H9 (cell line): ENCODE measurements around the gene HLA-F. TPM values are rescaled to one million over a fixed set of nuclear protein-coding genes. Genes with fewer than 3 reads are reported as not detected.

Experiments used
- DNase-seq: peaks from one replicate; pipeline ENCODE4 v3.0.0-alpha.2; 2017
- H2AFZ ChIP-seq: one replicate; pipeline ENCODE4 v1.6.1; 2013; ENCODE audit warnings: mild to moderate bottlenecking, low read length, control low read depth, moderate library complexity
- H2AK5ac ChIP-seq: 2 replicates; pipeline ENCODE4 v1.6.1; 2013; ENCODE audit warnings: low read length, control low read depth, mixed read lengths; ENCODE audit not compliant: insufficient read length
- H2BK120ac ChIP-seq: one replicate; pipeline ENCODE4 v1.6.1; 2013; ENCODE audit warnings: low read depth, mild to moderate bottlenecking, low read length, control low read depth, inconsistent platforms; ENCODE audit not compliant: poor library complexity, severe bottlenecking
- H2BK12ac ChIP-seq: 2 replicates; pipeline ENCODE4 v1.6.1; 2013; ENCODE audit warnings: low read length, control low read depth, mixed read lengths, low read depth; ENCODE audit not compliant: insufficient read length
- H2BK15ac ChIP-seq: 2 replicates; pipeline ENCODE4 v1.6.1; 2013; ENCODE audit warnings: low read depth, low read length, control low read depth
- H2BK20ac ChIP-seq: one replicate; pipeline ENCODE4 v1.6.1; 2013; ENCODE audit warnings: low read depth, mild to moderate bottlenecking, low read length, control low read depth, inconsistent platforms; ENCODE audit not compliant: poor library complexity, severe bottlenecking
- H2BK5ac ChIP-seq: 2 replicates; pipeline ENCODE4 v1.6.1; 2013; ENCODE audit warnings: low read length, control low read depth, mixed read lengths; ENCODE audit not compliant: insufficient read length
- H3K14ac ChIP-seq: 2 replicates; pipeline ENCODE4 v1.6.1; 2013; ENCODE audit warnings: low read length, control low read depth; ENCODE audit not compliant: insufficient read depth
- H3K18ac ChIP-seq: 2 replicates; pipeline ENCODE4 v1.6.1; 2013; ENCODE audit warnings: low read depth, mild to moderate bottlenecking, mixed read lengths, low read length, control low read depth; ENCODE audit not compliant: insufficient read length
- H3K23ac ChIP-seq: 2 replicates; pipeline ENCODE4 v1.6.1; 2013; ENCODE audit warnings: low read length, control low read depth, mixed read lengths, low read depth; ENCODE audit not compliant: insufficient read length
- H3K23me2 ChIP-seq: 2 replicates; pipeline ENCODE4 v1.6.1; 2013; ENCODE audit warnings: low read depth, mild to moderate bottlenecking, mixed read lengths, low read length, control low read depth; ENCODE audit not compliant: insufficient read length, poor library complexity, severe bottlenecking
- H3K27ac ChIP-seq: 2 replicates; pipeline ENCODE4 v1.5.1; 2013; ENCODE audit warnings: low read length, control low read depth, mixed read lengths, low read depth; ENCODE audit not compliant: insufficient read length
- H3K27me3 ChIP-seq: 2 replicates; pipeline ENCODE4 v1.6.1; 2013; ENCODE audit warnings: low read length, control low read depth, inconsistent platforms; ENCODE audit not compliant: insufficient read depth
- H3K4ac ChIP-seq: 2 replicates; pipeline ENCODE4 v1.6.1; 2013; ENCODE audit warnings: low read depth, mild to moderate bottlenecking, control low read depth, inconsistent platforms, low read length, moderate library complexity
- H3K4me1 ChIP-seq: 2 replicates; pipeline ENCODE4 v1.6.1; 2013; ENCODE audit warnings: low read length, control low read depth, inconsistent platforms; ENCODE audit not compliant: insufficient read depth
- H3K4me2 ChIP-seq: 2 replicates; pipeline ENCODE4 v1.6.1; 2013; ENCODE audit warnings: low read length, control low read depth, mixed read lengths; ENCODE audit not compliant: insufficient read length, insufficient read depth
- H3K56ac ChIP-seq: 2 replicates; pipeline ENCODE4 v1.6.1; 2013; ENCODE audit warnings: low read depth, mild to moderate bottlenecking, mixed read lengths, low read length, control low read depth; ENCODE audit not compliant: insufficient read length
- H3K79me1 ChIP-seq: 2 replicates; pipeline ENCODE4 v1.6.1; 2013; ENCODE audit warnings: low read depth, mild to moderate bottlenecking, moderate library complexity, low read length, control low read depth, inconsistent platforms; ENCODE audit not compliant: insufficient read depth, poor library complexity, severe bottlenecking
- H3K79me2 ChIP-seq: 2 replicates; pipeline ENCODE4 v1.6.1; 2013; ENCODE audit warnings: low read length, control low read depth, inconsistent platforms; ENCODE audit not compliant: insufficient read depth
- H3K9ac ChIP-seq: 2 replicates; pipeline ENCODE4 v1.6.1; 2013; ENCODE audit warnings: low read length, control low read depth, mixed read lengths; ENCODE audit not compliant: insufficient read length; ENCODE audit errors: extremely low read depth
- H3K9me3 ChIP-seq: one replicate; pipeline ENCODE4 v1.6.1; 2013; ENCODE audit warnings: low read depth, low read length, inconsistent platforms; ENCODE audit not compliant: control insufficient read depth
- H3T11ph ChIP-seq: one replicate; pipeline ENCODE4 v1.6.1; 2013; ENCODE audit warnings: mild to moderate bottlenecking, low read length, control low read depth, inconsistent platforms
- H4K20me1 ChIP-seq: one replicate; pipeline ENCODE4 v1.6.1; 2013; ENCODE audit not compliant: control insufficient read depth, insufficient read length, insufficient read depth
- H4K5ac ChIP-seq: 2 replicates; pipeline ENCODE4 v1.6.1; 2013; ENCODE audit warnings: low read depth, mild to moderate bottlenecking, mixed read lengths, low read length, control low read depth; ENCODE audit not compliant: insufficient read length
- H4K8ac ChIP-seq: replicated peaks from 2 replicates; pipeline ENCODE4 v1.6.1; 2013; ENCODE audit warnings: low read length, control low read depth, mixed read lengths, low read depth; ENCODE audit not compliant: insufficient read length
- H4K91ac ChIP-seq: 2 replicates; pipeline ENCODE4 v1.6.1; 2013; ENCODE audit warnings: low read depth, mild to moderate bottlenecking, moderate library complexity, mixed read lengths, low read length, control low read depth; ENCODE audit not compliant: insufficient read length
- H3K27ac Mint-ChIP-seq, 3 experiments: 2 replicates in 2 of 3; 3 replicates in 1 of 3; pipeline ENCODE4 v1.8.0; 2020 to 2021; ENCODE audit warnings: mixed read lengths in 3 of 3, mild to moderate bottlenecking in 1 of 3, moderate library complexity in 1 of 3
- H3K27me3 Mint-ChIP-seq: 2 replicates; pipeline ENCODE4 v1.8.0; 2021; ENCODE audit warnings: low read depth, mild to moderate bottlenecking, moderate library complexity, mixed read lengths
- H3K36me3 Mint-ChIP-seq, 3 experiments: 2 replicates in 2 of 3; 3 replicates in 1 of 3; pipeline ENCODE4 v1.8.0; 2020 to 2021; ENCODE audit warnings: low read depth in 3 of 3, mixed read lengths in 3 of 3; ENCODE audit not compliant: insufficient read depth in 1 of 3
- H3K4me1 Mint-ChIP-seq, 2 experiments: 2 replicates each; pipeline ENCODE4 v1.8.0; 2020; ENCODE audit warnings: mixed read lengths in 2 of 2
- H3K4me3 Mint-ChIP-seq, 2 experiments: 2 replicates in 1 of 2; 3 replicates in 1 of 2; pipeline ENCODE4 v1.8.0; 2020 to 2021; ENCODE audit warnings: mild to moderate bottlenecking in 2 of 2, mixed read lengths in 2 of 2, moderate library complexity in 1 of 2
- H3K9me3 Mint-ChIP-seq, 2 experiments: 2 replicates in 1 of 2; 3 replicates in 1 of 2; pipeline ENCODE4 v1.8.0; 2020; ENCODE audit warnings: mild to moderate bottlenecking in 2 of 2, mixed read lengths in 2 of 2, moderate library complexity in 1 of 2
- CTCF ChIP-seq: fragments of 200-600 bp; sonication (generic); conservative IDR thresholded peaks from 3 replicates; pipeline ENCODE4 v1.8.0; 2021; ENCODE audit warnings: antibody characterized with exemption, mild to moderate bottlenecking
- WGBS: extraction: QIAGEN DNeasy Blood & Tissue Kit; methylation state at CpG from one replicate; pipeline ENCODE4 v1.1.7; 2013; ENCODE audit warnings: missing lambda C conversion rate, low lambda C conversion rate, mixed read lengths; ENCODE audit not compliant: insufficient read length; ENCODE audit errors: extremely low coverage; 5-methylcytosine and 5-hydroxymethylcytosine counted together
- total RNA-seq: library from RNA; stranded (reverse); gene quantifications from 2 replicates; pipeline ENCODE4 v1.2.1, GENCODE V29; 2021

The HLA-F gene
- total RNA-seq, 1 experiment from 2014 or later, result 7.4 TPM

- H3K27ac Mint-ChIP-seq, result no peak overlapping the region
- no peak overlapping the region for H2AFZ ChIP-seq
- H4K8ac ChIP-seq, result no peak overlapping the region
- no peak for DNase-seq
- H2BK15ac ChIP-seq, result no peak overlapping the region
- peak overlapping the region; percentile 73 for H3K4me2 ChIP-seq
- H2BK120ac ChIP-seq, result no peak overlapping the region
- no peak overlapping the region for H2BK12ac ChIP-seq
- no peak overlapping the region for H2BK20ac ChIP-seq
- no peak overlapping the region for H4K91ac ChIP-seq
- H3K4me1 ChIP-seq, result no peaks in the 10 kb centered on the region
- H3K18ac ChIP-seq, result no peak overlapping the region
- peaks cover 64% of the 10 kb centered on the region for H3K27me3 Mint-ChIP-seq
- no peak overlapping the region for H3K27ac ChIP-seq
- no peaks in the 10 kb centered on the region for H4K20me1 ChIP-seq
- peaks cover 18% of the 10 kb centered on the region for H3K23me2 ChIP-seq
- no peak overlapping the region for H3T11ph ChIP-seq
- no peaks in the 10 kb centered on the region for H3K79me2 ChIP-seq
- no peak overlapping the region for H3K4ac ChIP-seq
- H3K4me3 Mint-ChIP-seq, result peak overlapping the region; percentile 82 to 94
- WGBS, result no CpG with 5 or more reads among the region's 5 CpGs
- peaks cover 0 to 15% (median 6%) of the 10 kb centered on the region in 3 experiments; a peak in 6 of 7 replicates for H3K36me3 Mint-ChIP-seq
- no peak overlapping the region for H2BK5ac ChIP-seq
- no peak overlapping the region for H3K14ac ChIP-seq
- H3K23ac ChIP-seq, result no peak overlapping the region
- H3K9me3 ChIP-seq, result no peaks in the 10 kb centered on the region
- peaks cover 21 to 22% of the 10 kb centered on the region in 2 experiments for H3K4me1 Mint-ChIP-seq
- H3K79me1 ChIP-seq, result no peaks in the 10 kb centered on the region
- peaks cover 6% of the 10 kb centered on the region; the same call in 1 of the 2 replicates for H3K27me3 ChIP-seq
- H3K9ac ChIP-seq, result no peak overlapping the region
- TF ChIP-seq CTCF, result no peak
- peaks cover 0 to 4% of the 10 kb centered on the region in 2 experiments; a peak in 3 of 5 replicates for H3K9me3 Mint-ChIP-seq
- no peak overlapping the region for H2AK5ac ChIP-seq
- no peak overlapping the region for H3K56ac ChIP-seq
- no peak overlapping the region for H4K5ac ChIP-seq
Measured at GRCh38 chr6:29749668-29750067, 26.4 kb downstream of the HLA-F start.
